Nephron progenitor cell (in vitro differentiated cells): Measurements from ENCODE around the gene TET3.
A peak's percentile ranks its signal among the peaks of the same experiment; 100 is the strongest.

Source experiments
- DNase-seq: peaks from one replicate; pipeline ENCODE4 v3.0.0; 2021
- H3K27ac Mint-ChIP-seq: 2 replicates; pipeline ENCODE4 v1.8.0; 2021; ENCODE audit warnings: mild to moderate bottlenecking, moderate library complexity, mixed read lengths
- H3K27me3 Mint-ChIP-seq: 2 replicates; pipeline ENCODE4 v1.8.0; 2021; ENCODE audit warnings: mild to moderate bottlenecking, low read depth, mixed read lengths; ENCODE audit not compliant: poor library complexity
- H3K36me3 Mint-ChIP-seq: 2 replicates; pipeline ENCODE4 v1.8.0; 2021; ENCODE audit warnings: low read depth, mixed read lengths
- H3K4me1 Mint-ChIP-seq: 2 replicates; pipeline ENCODE4 v1.8.0; 2021; ENCODE audit warnings: mixed read lengths
- H3K4me3 Mint-ChIP-seq: 2 replicates; pipeline ENCODE4 v1.8.0; 2021; ENCODE audit warnings: mild to moderate bottlenecking, moderate library complexity, mixed read lengths
- H3K9me3 Mint-ChIP-seq: 2 replicates; pipeline ENCODE4 v1.8.0; 2021; ENCODE audit warnings: mild to moderate bottlenecking, moderate library complexity, mixed read lengths
- CTCF ChIP-seq: fragments of 200-600 bp; sonication (generic); IDR thresholded peaks from 2 replicates; pipeline ENCODE4 v1.5.0; 2021; ENCODE audit warnings: antibody characterized with exemption

The TET3 gene

GRCh38 chr2:73997813-73998212, 13.1 kb downstream of the TET3 start:
- no peak for TF ChIP-seq CTCF
- Mint-ChIP-seq H3K4me3 (no peak overlapping the region), H3K27me3 (peaks cover 12% of the 10 kb centered on the region), H3K27ac (no peak overlapping the region), H3K4me1 (peaks cover 68% of the 10 kb centered on the region), H3K9me3 (no peaks in the 10 kb centered on the region), H3K36me3 (peaks cover 4% of the 10 kb centered on the region)
- no peak for DNase-seq

GRCh38 chr2:73998451-73998850, 13.7 kb downstream of the TET3 start:
- peaks cover 4% of the 10 kb centered on the region for H3K36me3 Mint-ChIP-seq
- no peaks in the 10 kb centered on the region for H3K9me3 Mint-ChIP-seq
- H3K4me1 Mint-ChIP-seq = peaks cover 70% of the 10 kb centered on the region
- H3K27me3 Mint-ChIP-seq = peaks cover 12% of the 10 kb centered on the region
- TF ChIP-seq CTCF = no peak
- no peak overlapping the region for H3K4me3 Mint-ChIP-seq
- DNase-seq = no peak
- H3K27ac Mint-ChIP-seq = no peak overlapping the region

DNA sequence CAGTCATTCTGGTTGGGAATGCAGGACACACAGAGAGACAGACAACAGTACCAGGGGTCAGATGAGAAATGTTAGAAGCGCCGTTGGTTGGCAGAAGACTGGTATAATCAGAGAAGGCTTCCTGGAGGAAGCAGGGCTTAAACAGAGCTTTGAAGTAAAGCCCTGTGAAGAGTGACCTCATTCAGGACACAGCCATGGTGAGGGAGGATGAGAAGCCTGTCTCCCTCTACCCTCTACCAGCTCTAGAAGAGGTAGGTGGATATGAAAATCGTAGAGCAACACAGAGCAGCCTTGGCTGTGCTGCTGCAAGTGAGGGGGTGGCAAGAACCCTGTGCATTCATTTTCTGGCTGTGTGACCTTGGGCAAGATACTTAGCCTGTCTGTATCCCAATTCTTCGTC, 14.2 kb downstream of the TET3 start:
- Mint-ChIP-seq H3K4me1 (peaks cover 70% of the 10 kb centered on the region), H3K36me3 (peaks cover 4% of the 10 kb centered on the region), H3K4me3 (no peak overlapping the region), H3K27me3 (peaks cover 12% of the 10 kb centered on the region), H3K27ac (no peak overlapping the region), H3K9me3 (no peaks in the 10 kb centered on the region)
- DNase-seq = no peak
- no peak for TF ChIP-seq CTCF

- H3K9me3 Mint-ChIP-seq = no peaks in the 10 kb centered on the region
- peaks cover 77% of the 10 kb centered on the region for H3K4me1 Mint-ChIP-seq
- H3K4me3 Mint-ChIP-seq = peak overlapping the region; percentile 47
- peaks cover 4% of the 10 kb centered on the region for H3K36me3 Mint-ChIP-seq
- peak; percentile 52 for DNase-seq
- H3K27ac Mint-ChIP-seq = peak overlapping the region; percentile 41
- H3K27me3 Mint-ChIP-seq = peaks cover 12% of the 10 kb centered on the region
- no peak for TF ChIP-seq CTCF
These were observed 15.3 kb downstream of the TET3 start for GRCh38 chr2:73999881-74000597.

GRCh38 chr2:74000666-74001065, 16.0 kb downstream of the TET3 start:
- H3K4me3 Mint-ChIP-seq = peak overlapping the region; percentile 47

More at GRCh38 chr2:74000666-74001065, 16.0 kb downstream of the TET3 start:
- H3K36me3 Mint-ChIP-seq = peaks cover 4% of the 10 kb centered on the region
- H3K9me3 Mint-ChIP-seq = no peaks in the 10 kb centered on the region
- peak overlapping the region; percentile 41 for H3K27ac Mint-ChIP-seq
- H3K4me1 Mint-ChIP-seq = peaks cover 82% of the 10 kb centered on the region
- DNase-seq = no peak
- H3K27me3 Mint-ChIP-seq = peaks cover 12% of the 10 kb centered on the region
- no peak for TF ChIP-seq CTCF
